HUDEP-2 (cell line): Measurements from ENCODE around the gene HELQ.
"Not testable (repeated sequence)": the region's sequence is repeated elsewhere in the genome, so short reads cannot be mapped to it uniquely, and the experiment has no call there.

Experiments used
- DNase-seq, 76 experiments: peaks; one replicate each; lab custom pipeline; 2025; ENCODE audit not compliant: unreplicated experiment in 76 of 76; lab: John Stamatoyannopoulos, UW

The HELQ gene

GRCh38 chr4:83455281-83456183 lies at the start of gene HELQ, which contains the start of gene MRPS18C:
Gene HELQ (minus strand): TSS chr4:83455823. CDS start chr4:83455693, 130 bp downstream.
Gene MRPS18C (plus strand): TSS chr4:83456058. CDS start chr4:83456078, 20 bp downstream.
- DNase-seq, result peak; percentile 69 to 97 (median 92)

- no peak for DNase-seq
Measured at GRCh38 chr4:83504996-83505395, 49.4 kb upstream of the HELQ start.

GRCh38 chr4:83504503-83504902 lies 48.9 kb upstream of the HELQ start:
- DNase-seq, result no peak

GRCh38 chr4:83503974-83504373 lies 48.4 kb upstream of the HELQ start:
- DNase-seq, result no peak

- DNase-seq, result not testable (repeated sequence)
Measured at GRCh38 chr4:83501671-83502070, 46.0 kb upstream of the HELQ start.

- no peak for DNase-seq
Measured at GRCh38 chr4:83498187-83498586, 42.6 kb upstream of the HELQ start.

- peak in 30 of 76 experiments; percentile 1 to 59 (median 35) for DNase-seq
Measured at GRCh38 chr4:83496085-83496917, 40.7 kb upstream of the HELQ start.

GRCh38 chr4:83490876-83491450 lies 35.3 kb upstream of the HELQ start:
- peak in 11 of 76 experiments; percentile 1 to 32 (median 10) for DNase-seq

- peak in 11 of 76 experiments; percentile 1 to 34 (median 11) for DNase-seq
Measured at GRCh38 chr4:83489711-83490326, 34.2 kb upstream of the HELQ start.

GRCh38 chr4:83486457-83487129 lies 31.0 kb upstream of the HELQ start:
- DNase-seq, result peak in 17 of 76 experiments; percentile 3 to 41 (median 10)

- peak; percentile 22 to 95 (median 88) for DNase-seq
Measured at GRCh38 chr4:83484500-83485461, 29.2 kb upstream of the HELQ start, which contains the start of gene ABRAXAS1. Gene ABRAXAS1 (minus strand): TSS chr4:83485100. CDS start chr4:83485072, 28 bp downstream.

GRCh38 chr4:83473966-83474365 lies 18.3 kb upstream of the HELQ start:
- no peak for DNase-seq

GRCh38 chr4:83473423-83473822 lies 17.8 kb upstream of the HELQ start:
- DNase-seq, result no peak

- DNase-seq, result no peak
Measured at GRCh38 chr4:83456184-83456501, 520 bp upstream of the HELQ start.

GRCh38 chr4:83454686-83455085 lies 937 bp downstream of the HELQ start:
- DNase-seq, result peak in 2 of 76 experiments; percentile 1 to 4

- DNase-seq, result no peak
Measured at GRCh38 chr4:83449009-83449408, 6.6 kb downstream of the HELQ start.

- no peak for DNase-seq
Measured at GRCh38 chr4:83440899-83441298, 14.7 kb downstream of the HELQ start.

GRCh38 chr4:83440148-83440814 lies 15.3 kb downstream of the HELQ start:
- no peak for DNase-seq
